Neural progenitor cell (in vitro differentiated cells): Measurements from ENCODE around the gene SPTB. TPM values are rescaled to one million over a fixed set of nuclear protein-coding genes. Genes with fewer than 3 reads are reported as not detected.

Experiments
- DNase-seq: peaks from one replicate; pipeline ENCODE4 v3.0.0-alpha.2; 2016; ENCODE audit warnings: low spot score
- H2AFZ ChIP-seq: fragments of 200-600 bp; sonication (generic); replicated peaks from 2 replicates; pipeline ENCODE4 v1.6.1; 2016; ENCODE audit warnings: antibody characterized with exemption
- H3F3A ChIP-seq: fragments of 200-600 bp; sonication (generic); 2 replicates; pipeline ENCODE4 v1.6.1; 2016; ENCODE audit warnings: antibody characterized with exemption, low read depth
- H3K27ac ChIP-seq: fragments of 200-600 bp; sonication (generic); 2 replicates; pipeline ENCODE4 v1.5.1; 2016; ENCODE audit warnings: mild to moderate bottlenecking
- H3K27me3 ChIP-seq: fragments of 200-600 bp; sonication (generic); 2 replicates; pipeline ENCODE4 v1.6.1; 2016; ENCODE audit warnings: mild to moderate bottlenecking, moderate library complexity
- H3K36me3 ChIP-seq: fragments of 200-600 bp; sonication (generic); 2 replicates; pipeline ENCODE4 v1.5.1; 2016
- H3K4me1 ChIP-seq: fragments of 200-600 bp; sonication (generic); 2 replicates; pipeline ENCODE4 v1.6.1; 2016; ENCODE audit warnings: mixed run types
- H3K4me2 ChIP-seq: fragments of 200-600 bp; sonication (generic); 2 replicates; pipeline ENCODE4 v1.6.1; 2016
- H3K4me3 ChIP-seq: fragments of 200-600 bp; sonication (generic); 2 replicates; pipeline ENCODE4 v1.5.1; 2016
- H3K79me2 ChIP-seq: fragments of 200-600 bp; sonication (generic); 2 replicates; pipeline ENCODE4 v1.6.1; 2016; ENCODE audit warnings: low read depth
- H3K9ac ChIP-seq: fragments of 200-600 bp; sonication (generic); 2 replicates; pipeline ENCODE4 v1.6.1; 2016
- H3K9me3 ChIP-seq: fragments of 200-600 bp; sonication (generic); 2 replicates; pipeline ENCODE4 v1.5.1; 2016; ENCODE audit warnings: low read depth
- H4K20me1 ChIP-seq: fragments of 200-600 bp; sonication (generic); 2 replicates; pipeline ENCODE4 v1.6.1; 2016; ENCODE audit warnings: low read depth
- H3K27ac Mint-ChIP-seq: 3 replicates; pipeline ENCODE4 v1.8.0; 2021; ENCODE audit warnings: mixed read lengths
- H3K27me3 Mint-ChIP-seq: 2 replicates; pipeline ENCODE4 v1.8.0; 2022; ENCODE audit warnings: low read depth, mild to moderate bottlenecking, inconsistent platforms, moderate library complexity, mixed read lengths; ENCODE audit not compliant: insufficient read depth
- H3K36me3 Mint-ChIP-seq: 3 replicates; pipeline ENCODE4 v1.8.0; 2021; ENCODE audit warnings: mixed read lengths
- H3K4me1 Mint-ChIP-seq: 3 replicates; pipeline ENCODE4 v1.8.0; 2021; ENCODE audit warnings: mixed read lengths
- H3K4me3 Mint-ChIP-seq: 3 replicates; pipeline ENCODE4 v1.8.0; 2021; ENCODE audit warnings: mild to moderate bottlenecking, moderate library complexity, mixed read lengths
- H3K9me3 Mint-ChIP-seq: 3 replicates; pipeline ENCODE4 v1.8.0; 2020; ENCODE audit warnings: mixed read lengths
- CTCF ChIP-seq: fragments of 200-600 bp; sonication (generic); IDR thresholded peaks from 2 replicates; pipeline ENCODE4 v1.5.1; 2017; ENCODE audit warnings: antibody characterized with exemption, mild to moderate bottlenecking
- EZH2 ChIP-seq: fragments of 200-600 bp; sonication (generic); IDR thresholded peaks from 2 replicates; pipeline ENCODE4 v1.6.1; 2017; ENCODE audit warnings: antibody characterized with exemption, mild to moderate bottlenecking, moderate library complexity
- EZH2phosphoT487 ChIP-seq: fragments of 200-600 bp; sonication (generic); IDR thresholded peaks from 2 replicates; pipeline ENCODE4 v1.6.1; 2017; ENCODE audit warnings: antibody characterized with exemption
- total RNA-seq: library from RNA; depleted of rRNA; stranded (reverse); fragments of >200 nt; gene quantifications from 2 replicates; pipeline ENCODE4 v1.2.3, GENCODE V29; 2015; ENCODE audit warnings: low replicate concordance

SPTB gene
- total RNA-seq, 1 donor from 2014 or later = 0.09 TPM

- DNase-seq = no peak
Observed at GRCh38 chr14:64804754-64805260, 74.9 kb downstream of the SPTB start.

GRCh38 chr14:64801800-64802199 is 77.9 kb downstream of the SPTB start:
- no peaks in the 10 kb centered on the region for H3K27me3 ChIP-seq
- no peak overlapping the region for H3K9ac ChIP-seq
- H3F3A ChIP-seq = no peaks in the 10 kb centered on the region
- no peaks in the 10 kb centered on the region for H3K9me3 ChIP-seq
- H3K27ac ChIP-seq = no peak overlapping the region
- no peaks in the 10 kb centered on the region for H3K9me3 Mint-ChIP-seq
- no peaks in the 10 kb centered on the region for H3K36me3 ChIP-seq
- H3K79me2 ChIP-seq = no peaks in the 10 kb centered on the region
- TF ChIP-seq EZH2phosphoT487 (no peak), CTCF (peak; percentile 84), EZH2 (no peak)
- H3K36me3 Mint-ChIP-seq = no peaks in the 10 kb centered on the region
- DNase-seq = peak; percentile 77
- H3K27ac Mint-ChIP-seq = no peak overlapping the region
- no peak overlapping the region for H3K4me3 ChIP-seq
- H3K27me3 Mint-ChIP-seq = peaks cover 11% of the 10 kb centered on the region
- no peak overlapping the region for H3K4me3 Mint-ChIP-seq
- H4K20me1 ChIP-seq = no peaks in the 10 kb centered on the region
- no peaks in the 10 kb centered on the region for H3K4me1 Mint-ChIP-seq
- peaks cover 4% of the 10 kb centered on the region for H3K4me1 ChIP-seq
- peak overlapping the region; percentile 76 for H2AFZ ChIP-seq
- no peak overlapping the region for H3K4me2 ChIP-seq

More at GRCh38 chr14:64804754-64805260, 74.9 kb downstream of the SPTB start:
- no peaks in the 10 kb centered on the region for H3K79me2 ChIP-seq
- no peak overlapping the region for H3K4me3 Mint-ChIP-seq
- H2AFZ ChIP-seq = no peak overlapping the region
- peaks cover 4% of the 10 kb centered on the region for H3K4me1 ChIP-seq
- H3K9me3 Mint-ChIP-seq = no peaks in the 10 kb centered on the region
- H3K4me2 ChIP-seq = no peak overlapping the region
- TF ChIP-seq CTCF = no peak
- no peak for TF ChIP-seq EZH2
- no peak for TF ChIP-seq EZH2phosphoT487
- H3K27ac Mint-ChIP-seq = no peak overlapping the region
- no peaks in the 10 kb centered on the region for H3K36me3 ChIP-seq
- no peaks in the 10 kb centered on the region for H3K36me3 Mint-ChIP-seq
- no peak overlapping the region for H3K4me3 ChIP-seq
- H3K27ac ChIP-seq = no peak overlapping the region
- H4K20me1 ChIP-seq = no peaks in the 10 kb centered on the region
- H3F3A ChIP-seq = no peaks in the 10 kb centered on the region
- H3K4me1 Mint-ChIP-seq = no peaks in the 10 kb centered on the region
- H3K27me3 ChIP-seq = no peaks in the 10 kb centered on the region
- no peaks in the 10 kb centered on the region for H3K9me3 ChIP-seq
- H3K9ac ChIP-seq = no peak overlapping the region
- H3K27me3 Mint-ChIP-seq = peaks cover 8% of the 10 kb centered on the region

- H3K36me3 ChIP-seq = no peaks in the 10 kb centered on the region
- no peak overlapping the region for H3K9ac ChIP-seq
- H3K4me2 ChIP-seq = no peak overlapping the region
- Mint-ChIP-seq H3K4me3 (no peak overlapping the region), H3K4me1 (no peaks in the 10 kb centered on the region), H3K36me3 (no peaks in the 10 kb centered on the region), H3K27ac (no peak overlapping the region), H3K27me3 (peaks cover 11% of the 10 kb centered on the region), H3K9me3 (no peaks in the 10 kb centered on the region)
- H3F3A ChIP-seq = no peaks in the 10 kb centered on the region
- H3K4me3 ChIP-seq = no peak overlapping the region
- no peak overlapping the region for H3K27ac ChIP-seq
- H4K20me1 ChIP-seq = no peaks in the 10 kb centered on the region
- TF ChIP-seq CTCF = no peak
- H3K27me3 ChIP-seq = no peaks in the 10 kb centered on the region
- no peak for DNase-seq
- no peaks in the 10 kb centered on the region for H3K9me3 ChIP-seq
- peaks cover 4% of the 10 kb centered on the region for H3K4me1 ChIP-seq
- H3K79me2 ChIP-seq = no peaks in the 10 kb centered on the region
- H2AFZ ChIP-seq = peak overlapping the region; percentile 76
Observed at GRCh38 chr14:64801046-64801445, 78.7 kb downstream of the SPTB start.
